ENCODE measurements around the gene NEDD9. TPM values are rescaled to one million over a fixed set of nuclear protein-coding genes. Genes with fewer than 3 reads are reported as not detected.

Gene NEDD9
- total RNA-seq, 1 experiment from 2014 or later = 0.28 TPM

DNA sequence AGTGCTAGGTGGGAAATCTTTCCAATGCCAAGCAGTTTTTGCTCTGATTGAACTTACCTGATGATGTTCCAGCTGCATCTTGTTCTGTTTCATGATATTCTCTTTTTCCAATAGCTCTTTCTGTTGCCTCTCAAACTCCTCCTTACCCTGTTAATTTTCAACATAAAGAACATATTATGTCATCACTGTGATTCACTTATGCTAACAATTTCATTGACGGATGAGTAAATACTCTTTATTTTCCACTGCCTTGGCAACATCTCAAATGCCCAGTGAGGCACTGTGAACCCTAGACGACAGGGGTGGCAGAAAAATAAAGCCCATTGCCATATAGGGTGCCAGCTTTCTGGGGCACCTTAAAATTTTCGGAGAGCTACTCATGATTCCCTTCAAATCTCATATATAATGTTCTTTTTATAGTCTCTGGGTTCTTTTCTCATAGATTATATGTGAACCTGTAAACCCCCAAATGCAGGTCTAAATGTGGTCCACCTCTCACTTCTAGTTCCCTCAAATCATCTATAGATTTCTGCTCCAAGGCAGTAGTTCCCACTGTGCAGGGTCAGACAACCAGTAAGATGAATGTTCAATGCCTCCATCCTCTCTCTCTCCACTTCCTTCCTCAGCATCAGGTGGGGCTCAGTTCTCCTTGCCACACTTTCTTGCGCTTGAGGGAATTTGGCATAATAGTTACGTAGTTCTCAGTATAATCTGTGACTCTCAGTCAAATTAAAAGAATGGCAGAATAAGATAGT is 44.1 kb downstream of the NEDD9 start:
- no peaks in the 10 kb centered on the region for H3K9me3 ChIP-seq (ENCODE audit: control insufficient read depth, insufficient read depth, low read depth, low read length)

DNA sequence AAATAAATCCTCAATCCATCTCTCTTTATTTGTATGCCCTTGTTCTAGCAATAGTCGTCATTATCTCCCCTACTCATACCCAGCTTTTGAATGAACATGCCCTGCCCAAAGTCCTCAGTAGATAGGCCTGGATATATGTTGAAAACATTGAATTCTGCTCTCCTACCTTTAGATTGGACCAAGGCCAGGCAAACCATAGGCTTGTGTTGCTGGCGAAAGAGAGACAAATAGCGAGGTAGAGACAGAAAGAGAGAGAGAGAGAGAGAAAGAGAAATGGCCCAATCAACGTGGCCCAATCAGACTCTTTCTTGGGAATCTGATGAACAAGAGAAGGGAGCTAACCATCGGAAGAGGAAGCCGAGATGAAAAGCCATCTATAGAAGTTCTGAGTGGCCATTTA is 45.2 kb downstream of the NEDD9 start:
- no peak for ATAC-seq
- H3K27me3 ChIP-seq (ENCODE audit: control insufficient read depth, insufficient read depth, low read length) = no peaks in the 10 kb centered on the region
- ChIA-PET POLR2A (no interaction called here), CTCF (no interaction called here)
- no peak for TF ChIP-seq SIN3A (IDR thresholded peaks at IDR 0.05; ENCODE audit: borderline replicate concordance, insufficient read depth, low read depth, low read length)
- TF ChIP-seq, protein P1, sequence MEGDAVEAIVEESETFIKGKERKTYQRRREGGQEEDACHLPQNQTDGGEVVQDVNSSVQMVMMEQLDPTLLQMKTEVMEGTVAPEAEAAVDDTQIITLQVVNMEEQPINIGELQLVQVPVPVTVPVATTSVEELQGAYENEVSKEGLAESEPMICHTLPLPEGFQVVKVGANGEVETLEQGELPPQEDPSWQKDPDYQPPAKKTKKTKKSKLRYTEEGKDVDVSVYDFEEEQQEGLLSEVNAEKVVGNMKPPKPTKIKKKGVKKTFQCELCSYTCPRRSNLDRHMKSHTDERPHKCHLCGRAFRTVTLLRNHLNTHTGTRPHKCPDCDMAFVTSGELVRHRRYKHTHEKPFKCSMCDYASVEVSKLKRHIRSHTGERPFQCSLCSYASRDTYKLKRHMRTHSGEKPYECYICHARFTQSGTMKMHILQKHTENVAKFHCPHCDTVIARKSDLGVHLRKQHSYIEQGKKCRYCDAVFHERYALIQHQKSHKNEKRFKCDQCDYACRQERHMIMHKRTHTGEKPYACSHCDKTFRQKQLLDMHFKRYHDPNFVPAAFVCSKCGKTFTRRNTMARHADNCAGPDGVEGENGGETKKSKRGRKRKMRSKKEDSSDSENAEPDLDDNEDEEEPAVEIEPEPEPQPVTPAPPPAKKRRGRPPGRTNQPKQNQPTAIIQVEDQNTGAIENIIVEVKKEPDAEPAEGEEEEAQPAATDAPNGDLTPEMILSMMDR (IDR thresholded peaks at IDR 0.05) = no peak
- TF ChIP-seq TCF7L2 (IDR thresholded peaks at IDR 0.05; ENCODE audit: low read depth, low read length) = no peak
- no peak for TF ChIP-seq POLR2AphosphoS5 (IDR thresholded peaks at IDR 0.05; ENCODE audit: low read depth, low read length)
- TF ChIP-seq, protein P2, sequence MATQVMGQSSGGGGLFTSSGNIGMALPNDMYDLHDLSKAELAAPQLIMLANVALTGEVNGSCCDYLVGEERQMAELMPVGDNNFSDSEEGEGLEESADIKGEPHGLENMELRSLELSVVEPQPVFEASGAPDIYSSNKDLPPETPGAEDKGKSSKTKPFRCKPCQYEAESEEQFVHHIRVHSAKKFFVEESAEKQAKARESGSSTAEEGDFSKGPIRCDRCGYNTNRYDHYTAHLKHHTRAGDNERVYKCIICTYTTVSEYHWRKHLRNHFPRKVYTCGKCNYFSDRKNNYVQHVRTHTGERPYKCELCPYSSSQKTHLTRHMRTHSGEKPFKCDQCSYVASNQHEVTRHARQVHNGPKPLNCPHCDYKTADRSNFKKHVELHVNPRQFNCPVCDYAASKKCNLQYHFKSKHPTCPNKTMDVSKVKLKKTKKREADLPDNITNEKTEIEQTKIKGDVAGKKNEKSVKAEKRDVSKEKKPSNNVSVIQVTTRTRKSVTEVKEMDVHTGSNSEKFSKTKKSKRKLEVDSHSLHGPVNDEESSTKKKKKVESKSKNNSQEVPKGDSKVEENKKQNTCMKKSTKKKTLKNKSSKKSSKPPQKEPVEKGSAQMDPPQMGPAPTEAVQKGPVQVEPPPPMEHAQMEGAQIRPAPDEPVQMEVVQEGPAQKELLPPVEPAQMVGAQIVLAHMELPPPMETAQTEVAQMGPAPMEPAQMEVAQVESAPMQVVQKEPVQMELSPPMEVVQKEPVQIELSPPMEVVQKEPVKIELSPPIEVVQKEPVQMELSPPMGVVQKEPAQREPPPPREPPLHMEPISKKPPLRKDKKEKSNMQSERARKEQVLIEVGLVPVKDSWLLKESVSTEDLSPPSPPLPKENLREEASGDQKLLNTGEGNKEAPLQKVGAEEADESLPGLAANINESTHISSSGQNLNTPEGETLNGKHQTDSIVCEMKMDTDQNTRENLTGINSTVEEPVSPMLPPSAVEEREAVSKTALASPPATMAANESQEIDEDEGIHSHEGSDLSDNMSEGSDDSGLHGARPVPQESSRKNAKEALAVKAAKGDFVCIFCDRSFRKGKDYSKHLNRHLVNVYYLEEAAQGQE (IDR thresholded peaks at IDR 0.05; ENCODE audit: insufficient read depth in 1 of 2, low read depth in 2 of 2, low read length in 1 of 2) = no peak
- BruUV-seq (replicated peaks) = no TSS peak
- H3K27ac ChIP-seq (ENCODE audit: low read length) = no peak overlapping the region
- no peak overlapping the region for H3K4me3 ChIP-seq (ENCODE audit: low read depth in 2 of 2, low read length in 2 of 2)
- in situ Hi-C loops (cut with HindIII; ENCODE audit: low pct_unique_long_range_greater_than_20kb, low sequenced_read_pairs) = no loop called here
- intact Hi-C loops (cut with micrococcal nuclease; ENCODE audit: unreplicated experiment) = no loop called here
- no peaks in the 10 kb centered on the region for H3K9me3 ChIP-seq (ENCODE audit: control insufficient read depth, insufficient read depth, low read depth, low read length)
- no peaks in the 10 kb centered on the region for H3K4me1 ChIP-seq (ENCODE audit: control insufficient read depth, insufficient read depth, low read length)
- DNase-seq (ENCODE audit: low read depth, low spot score) = no peak
- no peaks in the 10 kb centered on the region for H3K36me3 ChIP-seq (ENCODE audit: control insufficient read depth, insufficient read depth, low read length)

More for the DNA sequence above, 44.1 kb downstream of the NEDD9 start:
- H3K27me3 ChIP-seq (ENCODE audit: control insufficient read depth, insufficient read depth, low read length) = no peaks in the 10 kb centered on the region
- no peaks in the 10 kb centered on the region for H3K4me1 ChIP-seq (ENCODE audit: control insufficient read depth, insufficient read depth, low read length)
- intact Hi-C loops (cut with micrococcal nuclease; ENCODE audit: unreplicated experiment) = no loop called here
- in situ Hi-C loops (cut with HindIII; ENCODE audit: low pct_unique_long_range_greater_than_20kb, low sequenced_read_pairs) = no loop called here
- BruUV-seq (replicated peaks) = no TSS peak
- H3K4me3 ChIP-seq (ENCODE audit: low read depth in 2 of 2, low read length in 2 of 2) = no peak overlapping the region
- DNase-seq (ENCODE audit: low read depth, low spot score) = no peak
- ChIA-PET CTCF (no interaction called here), POLR2A (no interaction called here)
- no peaks in the 10 kb centered on the region for H3K36me3 ChIP-seq (ENCODE audit: control insufficient read depth, insufficient read depth, low read length)
- peak; percentile 45; the same call in 1 of the 2 replicates for ATAC-seq
- TF ChIP-seq SIN3A (IDR thresholded peaks at IDR 0.05; ENCODE audit: borderline replicate concordance, insufficient read depth, low read depth, low read length) = no peak
- no peak overlapping the region for H3K27ac ChIP-seq (ENCODE audit: low read length)

DNA sequence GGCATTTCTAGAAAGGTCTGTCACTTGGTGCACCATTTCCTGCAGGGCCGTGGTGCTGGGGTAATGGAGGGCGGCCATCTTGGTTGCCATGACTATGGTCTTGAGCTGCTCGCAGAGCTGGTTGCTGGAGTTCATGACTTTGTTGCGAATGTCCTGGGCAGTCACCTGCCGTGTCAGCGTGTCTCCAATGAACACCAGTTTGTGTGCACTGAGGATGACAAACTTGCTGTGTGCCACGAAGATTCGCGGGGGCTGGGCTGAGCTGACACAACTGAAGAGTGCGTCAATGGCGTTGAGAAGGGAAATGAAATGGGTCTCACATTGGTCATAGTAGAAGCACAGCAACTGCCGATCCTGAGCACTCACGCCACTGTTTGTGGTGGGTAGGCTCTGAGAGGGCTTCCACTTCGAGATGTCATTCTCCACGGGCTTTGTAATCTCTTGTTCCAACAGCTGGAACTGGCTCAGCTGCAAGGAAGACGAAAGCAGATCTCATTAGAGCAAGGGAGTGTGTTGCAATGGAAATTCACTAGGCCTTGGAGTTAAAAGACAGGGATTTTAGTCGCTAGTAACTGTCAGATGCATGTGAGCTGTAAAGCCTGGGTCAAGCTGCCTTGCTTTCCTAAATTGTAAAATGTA is 47.1 kb downstream of the NEDD9 start:
- Histone ChIP-seq H3K4me1 (ENCODE audit: control insufficient read depth, insufficient read depth, low read length) (no peaks in the 10 kb centered on the region), H3K27me3 (ENCODE audit: control insufficient read depth, insufficient read depth, low read length) (no peaks in the 10 kb centered on the region), H3K9me3 (ENCODE audit: control insufficient read depth, insufficient read depth, low read depth, low read length) (peaks cover 4% of the 10 kb centered on the region; the same call in 1 of the 2 replicates), H3K4me3 (ENCODE audit: low read depth in 2 of 2, low read length in 2 of 2) (no peak overlapping the region), H3K27ac (ENCODE audit: low read length) (no peak overlapping the region), H3K36me3 (ENCODE audit: control insufficient read depth, insufficient read depth, low read length) (no peaks in the 10 kb centered on the region)
- intact Hi-C loops (cut with micrococcal nuclease; ENCODE audit: unreplicated experiment) (no loop called here), in situ Hi-C loops (cut with HindIII; ENCODE audit: low pct_unique_long_range_greater_than_20kb, low sequenced_read_pairs) (no loop called here)
- ATAC-seq = no peak
- TF ChIP-seq SIN3A (IDR thresholded peaks at IDR 0.05; ENCODE audit: borderline replicate concordance, insufficient read depth, low read depth, low read length) (no peak), POLR2AphosphoS5 (IDR thresholded peaks at IDR 0.05; ENCODE audit: low read depth, low read length) (no peak), TCF7L2 (IDR thresholded peaks at IDR 0.05; ENCODE audit: low read depth, low read length) (no peak)
- TF ChIP-seq, protein P1 (IDR thresholded peaks at IDR 0.05) = no peak
- TF ChIP-seq, protein P2 (IDR thresholded peaks at IDR 0.05; ENCODE audit: insufficient read depth in 1 of 2, low read depth in 2 of 2, low read length in 1 of 2) = no peak
- BruUV-seq (replicated peaks) = no TSS peak
- DNase-seq (ENCODE audit: low read depth, low spot score) = no peak
- ChIA-PET POLR2A (no interaction called here), CTCF (no interaction called here)
